Activated CD8-positive, alpha-beta memory T cell treated with anti-CD3 and anti-CD28 coated beads for 48 hours (primary cell): ENCODE measurements around the gene CEMIP2.

Source experiments
- DNase-seq, 3 experiments: peaks; one replicate each; pipeline ENCODE4 v3.0.0-alpha.2; 2020; ENCODE audit warnings: low read depth in 2 of 3, low spot score in 2 of 3

The CEMIP2 gene

GRCh38 chr9:71770170-71770569, 1.9 kb upstream of the CEMIP2 start:
- no peak for DNase-seq

GRCh38 chr9:71769175-71770161, 1.2 kb upstream of the CEMIP2 start:
- peak in 2 of 3 experiments; percentile 30 to 46 for DNase-seq

GRCh38 chr9:71767776-71768321, 464 bp downstream of the CEMIP2 start:
- DNase-seq = no peak

GRCh38 chr9:71767163-71767775, 1.0 kb downstream of the CEMIP2 start:
- DNase-seq = no peak

GRCh38 chr9:71766663-71767062, 1.6 kb downstream of the CEMIP2 start:
- no peak for DNase-seq

- no peak for DNase-seq
These were observed 2.6 kb downstream of the CEMIP2 start for GRCh38 chr9:71765693-71766092.

GRCh38 chr9:71764891-71765290, 3.4 kb downstream of the CEMIP2 start:
- DNase-seq = no peak

- DNase-seq = no peak
These were observed 3.9 kb downstream of the CEMIP2 start for GRCh38 chr9:71764463-71764862.

GRCh38 chr9:71763832-71764231, 4.5 kb downstream of the CEMIP2 start:
- DNase-seq = no peak

- DNase-seq = no peak
These were observed 5.2 kb downstream of the CEMIP2 start for GRCh38 chr9:71762900-71763653.

GRCh38 chr9:71761938-71762353, 6.4 kb downstream of the CEMIP2 start:
- DNase-seq = no peak

- no peak for DNase-seq
These were observed 7.4 kb downstream of the CEMIP2 start for GRCh38 chr9:71760901-71761300.

GRCh38 chr9:71758785-71759184, 9.5 kb downstream of the CEMIP2 start:
- DNase-seq = no peak

- DNase-seq = no peak
These were observed 10.0 kb downstream of the CEMIP2 start for GRCh38 chr9:71758277-71758676.

- DNase-seq = no peak
These were observed 11.6 kb downstream of the CEMIP2 start for GRCh38 chr9:71756753-71757152.

- no peak for DNase-seq
These were observed 12.4 kb downstream of the CEMIP2 start for GRCh38 chr9:71755869-71756268.

GRCh38 chr9:71755230-71755629, 13.1 kb downstream of the CEMIP2 start:
- DNase-seq = no peak

GRCh38 chr9:71754151-71754550, 14.2 kb downstream of the CEMIP2 start:
- DNase-seq = no peak

- DNase-seq = no peak
These were observed 15.4 kb downstream of the CEMIP2 start for GRCh38 chr9:71752928-71753327.

- DNase-seq = no peak
These were observed 16.0 kb downstream of the CEMIP2 start for GRCh38 chr9:71752352-71752751.

- no peak for DNase-seq
These were observed 20.0 kb downstream of the CEMIP2 start for GRCh38 chr9:71748280-71748743.
